ENCODE measurements around the gene ILRUN.
A peak's percentile ranks its signal among the peaks of the same experiment; 100 is the strongest.
"Not testable (repeated sequence)": the region's sequence is repeated elsewhere in the genome, so short reads cannot be mapped to it uniquely, and the experiment has no call there.

The ILRUN gene

GRCh38 chr6:34663371-34663770 lies 33.2 kb downstream of the ILRUN start:
- no peak for DNase-seq

- DNase-seq: no peak
Observed at GRCh38 chr6:34661357-34661756, 35.2 kb downstream of the ILRUN start.

- peak; percentile 51 for DNase-seq
Observed at GRCh38 chr6:34658605-34659265, 37.8 kb downstream of the ILRUN start.

- not testable (repeated sequence) for DNase-seq
Observed at GRCh38 chr6:34657979-34658480, 38.5 kb downstream of the ILRUN start.

GRCh38 chr6:34657307-34657978 lies 39.1 kb downstream of the ILRUN start:
- DNase-seq: peak; percentile 69

GRCh38 chr6:34657037-34657306 lies 39.6 kb downstream of the ILRUN start:
- DNase-seq: no peak

GRCh38 chr6:34656378-34657036 lies 40.1 kb downstream of the ILRUN start:
- DNase-seq: peak; percentile 98

- DNase-seq: not testable (repeated sequence)
Observed at GRCh38 chr6:34655876-34656377, 40.6 kb downstream of the ILRUN start.

- no peak for DNase-seq
Observed at GRCh38 chr6:34654061-34654710, 42.4 kb downstream of the ILRUN start.

GRCh38 chr6:34652263-34652662 lies 44.3 kb downstream of the ILRUN start:
- DNase-seq: no peak

GRCh38 chr6:34650823-34651222 lies 45.7 kb downstream of the ILRUN start:
- no peak for DNase-seq

GRCh38 chr6:34650232-34650631 lies 46.3 kb downstream of the ILRUN start:
- DNase-seq: not testable (repeated sequence)

GRCh38 chr6:34648806-34649205 lies 47.8 kb downstream of the ILRUN start:
- no peak for DNase-seq

All from NCI-H69 (cell line).